Neural progenitor cell (in vitro differentiated cells): ENCODE results near the gene CCDC61. TPM values are rescaled to one million over a fixed set of nuclear protein-coding genes. Genes with fewer than 3 reads are reported as not detected.

Source experiments
- DNase-seq: peaks from one replicate; pipeline ENCODE4 v3.0.0-alpha.2; 2016; ENCODE audit warnings: low spot score
- H2AFZ ChIP-seq: fragments of 200-600 bp; sonication (generic); replicated peaks from 2 replicates; pipeline ENCODE4 v1.6.1; 2016; ENCODE audit warnings: antibody characterized with exemption
- H3F3A ChIP-seq: fragments of 200-600 bp; sonication (generic); 2 replicates; pipeline ENCODE4 v1.6.1; 2016; ENCODE audit warnings: antibody characterized with exemption, low read depth
- H3K27ac ChIP-seq: fragments of 200-600 bp; sonication (generic); 2 replicates; pipeline ENCODE4 v1.5.1; 2016; ENCODE audit warnings: mild to moderate bottlenecking
- H3K27me3 ChIP-seq: fragments of 200-600 bp; sonication (generic); 2 replicates; pipeline ENCODE4 v1.6.1; 2016; ENCODE audit warnings: mild to moderate bottlenecking, moderate library complexity
- H3K36me3 ChIP-seq: fragments of 200-600 bp; sonication (generic); 2 replicates; pipeline ENCODE4 v1.5.1; 2016
- H3K4me1 ChIP-seq: fragments of 200-600 bp; sonication (generic); 2 replicates; pipeline ENCODE4 v1.6.1; 2016; ENCODE audit warnings: mixed run types
- H3K4me2 ChIP-seq: fragments of 200-600 bp; sonication (generic); 2 replicates; pipeline ENCODE4 v1.6.1; 2016
- H3K4me3 ChIP-seq: fragments of 200-600 bp; sonication (generic); 2 replicates; pipeline ENCODE4 v1.5.1; 2016
- H3K79me2 ChIP-seq: fragments of 200-600 bp; sonication (generic); 2 replicates; pipeline ENCODE4 v1.6.1; 2016; ENCODE audit warnings: low read depth
- H3K9ac ChIP-seq: fragments of 200-600 bp; sonication (generic); 2 replicates; pipeline ENCODE4 v1.6.1; 2016
- H3K9me3 ChIP-seq: fragments of 200-600 bp; sonication (generic); 2 replicates; pipeline ENCODE4 v1.5.1; 2016; ENCODE audit warnings: low read depth
- H4K20me1 ChIP-seq: fragments of 200-600 bp; sonication (generic); 2 replicates; pipeline ENCODE4 v1.6.1; 2016; ENCODE audit warnings: low read depth
- H3K27ac Mint-ChIP-seq: 3 replicates; pipeline ENCODE4 v1.8.0; 2021; ENCODE audit warnings: mixed read lengths
- H3K27me3 Mint-ChIP-seq: 2 replicates; pipeline ENCODE4 v1.8.0; 2022; ENCODE audit warnings: low read depth, mild to moderate bottlenecking, inconsistent platforms, moderate library complexity, mixed read lengths; ENCODE audit not compliant: insufficient read depth
- H3K36me3 Mint-ChIP-seq: 3 replicates; pipeline ENCODE4 v1.8.0; 2021; ENCODE audit warnings: mixed read lengths
- H3K4me1 Mint-ChIP-seq: 3 replicates; pipeline ENCODE4 v1.8.0; 2021; ENCODE audit warnings: mixed read lengths
- H3K4me3 Mint-ChIP-seq: 3 replicates; pipeline ENCODE4 v1.8.0; 2021; ENCODE audit warnings: mild to moderate bottlenecking, moderate library complexity, mixed read lengths
- H3K9me3 Mint-ChIP-seq: 3 replicates; pipeline ENCODE4 v1.8.0; 2020; ENCODE audit warnings: mixed read lengths
- EZH2 ChIP-seq: fragments of 200-600 bp; sonication (generic); IDR thresholded peaks from 2 replicates; pipeline ENCODE4 v1.6.1; 2017; ENCODE audit warnings: antibody characterized with exemption, mild to moderate bottlenecking, moderate library complexity
- EZH2phosphoT487 ChIP-seq: fragments of 200-600 bp; sonication (generic); IDR thresholded peaks from 2 replicates; pipeline ENCODE4 v1.6.1; 2017; ENCODE audit warnings: antibody characterized with exemption
- total RNA-seq: library from RNA; depleted of rRNA; stranded (reverse); fragments of >200 nt; gene quantifications from 2 replicates; pipeline ENCODE4 v1.2.3, GENCODE V29; 2015; ENCODE audit warnings: low replicate concordance
- TF ChIP-seq, protein P1 (sequence below): fragments of 200-600 bp; sonication (generic); IDR thresholded peaks from 2 replicates; pipeline ENCODE4 v1.5.1; 2017; ENCODE audit warnings: antibody characterized with exemption, mild to moderate bottlenecking

CCDC61 gene
- total RNA-seq, 1 donor from 2014 or later, result 5.7 TPM

GRCh38 chr19:46030812-46031550, 35.7 kb downstream of the CCDC61 start:
- Histone ChIP-seq H3K9me3 (no peaks in the 10 kb centered on the region), H2AFZ (no peak overlapping the region), H3K36me3 (no peaks in the 10 kb centered on the region), H3K79me2 (no peaks in the 10 kb centered on the region), H3F3A (no peaks in the 10 kb centered on the region), H3K4me2 (no peak overlapping the region), H3K27me3 (no peaks in the 10 kb centered on the region), H3K9ac (no peak overlapping the region), H3K4me3 (no peak overlapping the region), H4K20me1 (no peaks in the 10 kb centered on the region), H3K27ac (no peak overlapping the region), H3K4me1 (no peaks in the 10 kb centered on the region)
- Mint-ChIP-seq H3K4me3 (no peak overlapping the region), H3K9me3 (peaks cover 3% of the 10 kb centered on the region), H3K36me3 (peaks cover 1% of the 10 kb centered on the region), H3K4me1 (peaks cover 18% of the 10 kb centered on the region), H3K27ac (peak overlapping the region; percentile 34), H3K27me3 (peaks cover 8% of the 10 kb centered on the region)
- TF ChIP-seq, protein P1, sequence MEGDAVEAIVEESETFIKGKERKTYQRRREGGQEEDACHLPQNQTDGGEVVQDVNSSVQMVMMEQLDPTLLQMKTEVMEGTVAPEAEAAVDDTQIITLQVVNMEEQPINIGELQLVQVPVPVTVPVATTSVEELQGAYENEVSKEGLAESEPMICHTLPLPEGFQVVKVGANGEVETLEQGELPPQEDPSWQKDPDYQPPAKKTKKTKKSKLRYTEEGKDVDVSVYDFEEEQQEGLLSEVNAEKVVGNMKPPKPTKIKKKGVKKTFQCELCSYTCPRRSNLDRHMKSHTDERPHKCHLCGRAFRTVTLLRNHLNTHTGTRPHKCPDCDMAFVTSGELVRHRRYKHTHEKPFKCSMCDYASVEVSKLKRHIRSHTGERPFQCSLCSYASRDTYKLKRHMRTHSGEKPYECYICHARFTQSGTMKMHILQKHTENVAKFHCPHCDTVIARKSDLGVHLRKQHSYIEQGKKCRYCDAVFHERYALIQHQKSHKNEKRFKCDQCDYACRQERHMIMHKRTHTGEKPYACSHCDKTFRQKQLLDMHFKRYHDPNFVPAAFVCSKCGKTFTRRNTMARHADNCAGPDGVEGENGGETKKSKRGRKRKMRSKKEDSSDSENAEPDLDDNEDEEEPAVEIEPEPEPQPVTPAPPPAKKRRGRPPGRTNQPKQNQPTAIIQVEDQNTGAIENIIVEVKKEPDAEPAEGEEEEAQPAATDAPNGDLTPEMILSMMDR, result no peak
- no peak for TF ChIP-seq EZH2phosphoT487
- TF ChIP-seq EZH2, result no peak
- no peak for DNase-seq

GRCh38 chr19:46031781-46032596, 36.7 kb downstream of the CCDC61 start:
- Mint-ChIP-seq H3K36me3 (peaks cover 1% of the 10 kb centered on the region), H3K4me3 (no peak overlapping the region), H3K27me3 (peaks cover 8% of the 10 kb centered on the region), H3K4me1 (peaks cover 18% of the 10 kb centered on the region), H3K9me3 (peaks cover 1% of the 10 kb centered on the region), H3K27ac (no peak overlapping the region)
- Histone ChIP-seq H3F3A (peaks cover 5% of the 10 kb centered on the region), H2AFZ (no peak overlapping the region), H3K9ac (no peak overlapping the region), H3K9me3 (no peaks in the 10 kb centered on the region), H3K27ac (no peak overlapping the region), H3K79me2 (no peaks in the 10 kb centered on the region), H3K36me3 (no peaks in the 10 kb centered on the region), H3K4me1 (no peaks in the 10 kb centered on the region), H3K4me3 (no peak overlapping the region), H3K4me2 (no peak overlapping the region), H3K27me3 (no peaks in the 10 kb centered on the region), H4K20me1 (no peaks in the 10 kb centered on the region)
- TF ChIP-seq EZH2phosphoT487 (no peak), EZH2 (no peak)
- TF ChIP-seq, protein P1, result no peak
- DNase-seq, result no peak

- Histone ChIP-seq H3K9ac (no peak overlapping the region), H3K4me3 (no peak overlapping the region), H3K4me1 (no peaks in the 10 kb centered on the region), H3K4me2 (no peak overlapping the region), H3K27me3 (no peaks in the 10 kb centered on the region), H3K27ac (no peak overlapping the region), H2AFZ (no peak overlapping the region), H3K36me3 (no peaks in the 10 kb centered on the region), H3K79me2 (no peaks in the 10 kb centered on the region), H4K20me1 (no peaks in the 10 kb centered on the region), H3F3A (peaks cover 8% of the 10 kb centered on the region), H3K9me3 (no peaks in the 10 kb centered on the region)
- H3K9me3 Mint-ChIP-seq, result peaks cover 8% of the 10 kb centered on the region
- TF ChIP-seq EZH2 (no peak), EZH2phosphoT487 (no peak)
- TF ChIP-seq, protein P1, result no peak
- peaks cover 18% of the 10 kb centered on the region for H3K4me1 Mint-ChIP-seq
- H3K4me3 Mint-ChIP-seq, result no peak overlapping the region
- no peak overlapping the region for H3K27ac Mint-ChIP-seq
- peaks cover 8% of the 10 kb centered on the region for H3K27me3 Mint-ChIP-seq
- peaks cover 1% of the 10 kb centered on the region for H3K36me3 Mint-ChIP-seq
- DNase-seq, result no peak
Observed at GRCh38 chr19:46032597-46033025, 37.3 kb downstream of the CCDC61 start.
